HEK293T (cell line): ENCODE measurements around the gene PEX7.

Experiments used
- ARNT ChIP-seq: fragments of 450-650 bp; IDR thresholded peaks from 2 replicates; pipeline ENCODE4 v1.6.1; 2017; ENCODE audit warnings: mild to moderate bottlenecking
- BHLHE40 ChIP-seq: fragments of 450-650 bp; IDR thresholded peaks from 2 replicates; pipeline ENCODE4 v1.6.1; 2016; ENCODE audit warnings: mild to moderate bottlenecking, moderate library complexity, borderline replicate concordance
- CTBP1 ChIP-seq: fragments of 450-650 bp; IDR thresholded peaks from 2 replicates; pipeline ENCODE4 v1.6.1; 2016; ENCODE audit warnings: borderline replicate concordance
- FOXK2 ChIP-seq: fragments of 450-650 bp; IDR thresholded peaks from 2 replicates; pipeline ENCODE4 v1.6.1; 2016; ENCODE audit warnings: mild to moderate bottlenecking
- SP1 ChIP-seq: fragments of 450-650 bp; IDR thresholded peaks from 2 replicates; pipeline ENCODE4 v1.6.1; 2017
- SUZ12 ChIP-seq: fragments of 450-650 bp; IDR thresholded peaks from 2 replicates; pipeline ENCODE4 v1.6.1; 2016; ENCODE audit warnings: mild to moderate bottlenecking

DNA sequence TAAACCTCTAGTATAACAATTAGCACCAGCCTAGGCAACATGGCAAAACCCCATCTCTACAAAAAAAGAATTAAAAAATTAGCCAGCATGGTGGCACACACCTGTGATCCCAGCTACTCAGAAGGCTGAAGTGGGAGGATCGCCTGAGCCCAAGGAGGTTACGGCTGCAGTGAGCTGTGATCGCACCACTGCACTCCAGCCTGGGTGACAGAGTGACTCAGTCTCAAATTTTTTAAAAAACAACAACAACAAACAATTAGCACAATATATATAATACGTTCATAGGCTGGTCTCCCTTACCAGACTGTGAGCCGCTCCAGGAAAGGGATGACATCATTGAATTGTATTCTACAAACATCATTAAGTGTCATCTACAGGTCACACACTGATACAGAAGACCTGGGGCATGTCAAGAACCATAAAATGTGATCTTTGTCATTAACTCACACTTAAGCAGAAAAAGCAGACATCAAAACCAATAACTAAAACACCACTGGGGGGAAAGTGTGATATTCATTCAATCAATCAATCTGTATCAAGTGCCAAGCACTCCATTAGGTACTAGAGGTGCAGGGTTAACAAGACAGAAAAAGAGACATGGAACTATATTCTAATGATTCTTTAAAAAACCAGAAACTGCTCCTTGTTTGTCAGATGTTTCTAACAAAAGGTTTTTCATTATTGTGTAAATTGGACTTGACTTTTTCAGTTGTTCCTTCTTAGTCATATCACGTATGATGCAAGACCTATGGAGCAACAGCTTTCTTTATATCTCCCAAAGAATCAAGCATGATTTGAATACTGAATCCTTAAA lies 48.0 kb upstream of the PEX7 start:
- TF ChIP-seq FOXK2 = no peak
- no peak for TF ChIP-seq ARNT
- no peak for TF ChIP-seq BHLHE40
- no peak for TF ChIP-seq SUZ12
- TF ChIP-seq CTBP1 = peak; percentile 65; the same call in 1 of the 2 replicates
- TF ChIP-seq SP1 = no peak
